IMR-90 (cell line): Measurements from ENCODE around the gene KCNQ5. TPM values are rescaled to one million over a fixed set of nuclear protein-coding genes. Genes with fewer than 3 reads are reported as not detected.

Source experiments
- ATAC-seq: fragments of 200-7000 bp; cut with Tn5 transposase; 2 replicates; pipeline ENCODE4 v1.9.1; 2020; ENCODE audit warnings: low read depth, mild to moderate bottlenecking, moderate library complexity
- BruUV-seq: library from RNA; stranded (reverse); fragments of 400-500 nt; replicated peaks from 2 replicates; lab custom pipeline; 2021; lab: Mats Ljungman, UMichigan
- CTCF ChIA-PET: fragments of 300-600 bp; formaldehyde crosslinking; extraction: SDS; loops from one replicate; lab custom pipeline; 2021; ENCODE audit warnings: antibody characterized with exemption; lab: Yijun Ruan, JAX
- POLR2A ChIA-PET: fragments of 300-600 bp; sonication (Branson Sonifier 250); formaldehyde crosslinking; loops from one replicate; lab custom pipeline; 2022; ENCODE audit warnings: antibody characterized with exemption; ENCODE audit not compliant: unreplicated experiment; lab: Charles Lee
- DNase-seq: peaks from one replicate; pipeline ENCODE4 v3.0.0; 2013
- H2AFZ ChIP-seq: replicated peaks from 2 replicates; pipeline ENCODE3; 2013; ENCODE audit warnings: low read length, mild to moderate bottlenecking; ENCODE audit not compliant: poor library complexity
- H2AK5ac ChIP-seq: 2 replicates; pipeline ENCODE4 v1.6.1; 2013; ENCODE audit warnings: low read depth, low read length, inconsistent platforms
- H2AK9ac ChIP-seq: replicated peaks from 2 replicates; pipeline ENCODE3; 2013; ENCODE audit warnings: mild to moderate bottlenecking, low read depth, low read length, moderate library complexity; ENCODE audit not compliant: poor library complexity
- H2BK120ac ChIP-seq: 2 replicates; pipeline ENCODE4 v1.6.1; 2013; ENCODE audit warnings: low read depth, low read length, inconsistent platforms
- H2BK15ac ChIP-seq: 3 replicates; pipeline ENCODE4 v1.6.1; 2013; ENCODE audit warnings: low read depth, low read length, inconsistent platforms
- H2BK20ac ChIP-seq: 2 replicates; pipeline ENCODE4 v1.6.1; 2013; ENCODE audit warnings: low read depth, mild to moderate bottlenecking, inconsistent platforms, low read length, moderate library complexity
- H2BK5ac ChIP-seq: 2 replicates; pipeline ENCODE4 v1.6.1; 2013; ENCODE audit warnings: mild to moderate bottlenecking, low read depth, low read length, inconsistent platforms; ENCODE audit not compliant: poor library complexity, severe bottlenecking
- H3K14ac ChIP-seq: replicated peaks from 2 replicates; pipeline ENCODE4 v1.6.1; 2013; ENCODE audit warnings: low read depth, low read length, inconsistent platforms
- H3K18ac ChIP-seq: 2 replicates; pipeline ENCODE4 v1.6.1; 2013; ENCODE audit warnings: low read depth, low read length, control low read depth
- H3K23ac ChIP-seq: 2 replicates; pipeline ENCODE4 v1.6.1; 2013; ENCODE audit warnings: low read depth, low read length, inconsistent platforms
- H3K27ac ChIP-seq: 2 replicates; pipeline ENCODE4 v1.5.1; 2013; ENCODE audit warnings: mild to moderate bottlenecking, control low read depth, low read length; ENCODE audit not compliant: insufficient read depth
- H3K27me3 ChIP-seq: 2 replicates; pipeline ENCODE4 v1.6.1; 2013; ENCODE audit warnings: low read length; ENCODE audit not compliant: control insufficient read depth, insufficient read depth
- H3K36me3 ChIP-seq: 2 replicates; pipeline ENCODE4 v1.6.1; 2013; ENCODE audit warnings: low read length, mixed read lengths; ENCODE audit not compliant: control insufficient read depth, insufficient read depth
- H3K4ac ChIP-seq: 2 replicates; pipeline ENCODE4 v1.6.1; 2013; ENCODE audit warnings: low read depth, low read length, inconsistent platforms
- H3K4me1 ChIP-seq: 2 replicates; pipeline ENCODE4 v1.6.1; 2013; ENCODE audit warnings: low read length, mixed read lengths; ENCODE audit not compliant: control insufficient read depth, insufficient read depth
- H3K4me2 ChIP-seq: 2 replicates; pipeline ENCODE4 v1.6.1; 2013; ENCODE audit warnings: low read depth, mild to moderate bottlenecking, control low read depth, low read length, moderate library complexity
- H3K4me3 ChIP-seq: 2 replicates; pipeline ENCODE4 v1.5.1; 2013; ENCODE audit warnings: low read depth, mild to moderate bottlenecking, control low read depth, low read length, moderate library complexity; ENCODE audit not compliant: insufficient read depth
- H3K56ac ChIP-seq: 2 replicates; pipeline ENCODE4 v1.6.1; 2013; ENCODE audit warnings: low read length, inconsistent platforms; ENCODE audit not compliant: insufficient read depth; ENCODE audit errors: extremely low read depth
- H3K79me1 ChIP-seq, 2 experiments: 2 replicates each; pipeline ENCODE4 v1.6.1; 2013; ENCODE audit warnings: low read length in 2 of 2, inconsistent platforms in 1 of 2, low read depth in 1 of 2
- H3K9ac ChIP-seq: 2 replicates; pipeline ENCODE4 v1.6.1; 2013; ENCODE audit warnings: low read depth, low read length, control low read depth
- H3K9me1 ChIP-seq: 2 replicates; pipeline ENCODE4 v1.6.1; 2013; ENCODE audit warnings: low read length, inconsistent platforms; ENCODE audit not compliant: insufficient read depth
- H3K9me3 ChIP-seq: 2 replicates; pipeline ENCODE4 v1.6.1; 2013; ENCODE audit warnings: low read length; ENCODE audit not compliant: control insufficient read depth, insufficient read depth
- H4K20me1 ChIP-seq: 2 replicates; pipeline ENCODE4 v1.6.1; 2013; ENCODE audit warnings: low read length, inconsistent platforms; ENCODE audit not compliant: insufficient read depth
- H4K5ac ChIP-seq: 2 replicates; pipeline ENCODE4 v1.6.1; 2013; ENCODE audit warnings: mild to moderate bottlenecking, low read depth, low read length, control low read depth
- H4K8ac ChIP-seq, 2 experiments: 2 replicates each; pipeline ENCODE4 v1.6.1; 2013; ENCODE audit warnings: low read depth in 2 of 2, low read length in 2 of 2, control low read depth in 1 of 2, inconsistent platforms in 1 of 2
- H4K91ac ChIP-seq: 2 replicates; pipeline ENCODE4 v1.6.1; 2013; ENCODE audit warnings: low read depth, low read length, inconsistent platforms; ENCODE audit not compliant: insufficient read depth
- MXI1 ChIP-seq: IDR thresholded peaks from 2 replicates; pipeline ENCODE4 v1.6.1; 2012; ENCODE audit warnings: low read depth, mild to moderate bottlenecking, low read length, moderate library complexity, borderline replicate concordance
- WGBS, 2 experiments: methylation state at CpG; one replicate each; pipeline versions ENCODE4 v1.1.5 to v1.1.7; 2013; ENCODE audit warnings: missing lambda C conversion rate in 2 of 2; ENCODE audit not compliant: insufficient read length in 1 of 2; ENCODE audit errors: extremely low coverage in 2 of 2; 5-methylcytosine and 5-hydroxymethylcytosine counted together
- dilution Hi-C: fragments of 300-500 bp; cut with HindIII; formaldehyde crosslinking; loops from one replicate; pipeline ENCODE4 v1.14.3; 2018; ENCODE audit warnings: low sequenced_read_pairs; ENCODE audit not compliant: unreplicated experiment
- in situ Hi-C: fragments of 300-500 bp; cut with MboI; formaldehyde crosslinking; loops from 3 replicates; pipeline ENCODE4 v1.14.3; 2019; ENCODE audit warnings: low sequenced_read_pairs, inconsistent platforms, mixed read lengths
- intact Hi-C: fragments of 100-400 bp; cut with micrococcal nuclease; formaldehyde crosslinking; loops from 2 replicates; pipeline ENCODE4 v1.10.0; 2022
- polyA plus RNA-seq, 3 experiments: library from polyadenylated mRNA; depleted of rRNA; stranded (reverse); fragments of >200 nt; gene quantifications; 2 replicates each; pipeline ENCODE4 v1.2.3, GENCODE V29; 2012; ENCODE audit warnings: low replicate concordance in 1 of 3
- total RNA-seq: library from RNA; depleted of rRNA; stranded (reverse); fragments of >200 nt; gene quantifications from 2 replicates; pipeline ENCODE4 v1.2.3, GENCODE V29; 2012

The KCNQ5 gene
- total and polyA plus RNA-seq, 2 of the 4 experiments (the other 2 are of a cell fraction), result 0.75 to 1.3 TPM

GRCh38 chr6:72661411-72661810, 39.5 kb downstream of the KCNQ5 start:
- Histone ChIP-seq H2AFZ (no peak overlapping the region), H3K18ac (no peak overlapping the region), H3K4ac (no peak overlapping the region), H3K14ac (no peak overlapping the region), H3K56ac (no peak overlapping the region), H2BK15ac (no peak overlapping the region), H3K79me1 (no peaks in the 10 kb centered on the region; a peak in 1 of 4 replicates), H3K36me3 (no peaks in the 10 kb centered on the region), H4K5ac (no peak overlapping the region), H3K4me1 (no peaks in the 10 kb centered on the region), H3K4me2 (no peak overlapping the region), H3K9ac (no peak overlapping the region), H3K27me3 (no peaks in the 10 kb centered on the region), H4K91ac (no peak overlapping the region), H3K9me1 (no peaks in the 10 kb centered on the region), H2AK5ac (no peak overlapping the region), H3K4me3 (no peak overlapping the region), H2BK120ac (no peak overlapping the region), H3K23ac (no peak overlapping the region), H2AK9ac (no peak overlapping the region), H3K27ac (no peak overlapping the region), H2BK20ac (no peak overlapping the region), H4K8ac (no peak overlapping the region), H3K9me3 (no peaks in the 10 kb centered on the region), H2BK5ac (no peak overlapping the region), H4K20me1 (no peaks in the 10 kb centered on the region)
- POLR2A ChIA-PET, result no interaction called here
- CTCF ChIA-PET, result no interaction called here
- no TSS peak for BruUV-seq
- intact Hi-C loops (no loop called here), dilution Hi-C loops (no loop called here), in situ Hi-C loops (no loop called here)
- no peak for ATAC-seq
- TF ChIP-seq MXI1, result no peak
- no peak for DNase-seq
- no CpG with 5 or more reads among the region's 1 CpG for WGBS, 2 experiments
